HG03571 (cell line): ENCODE measurements around the gene CALR.
"Not testable (repeated sequence)": the region's sequence is repeated elsewhere in the genome, so short reads cannot be mapped to it uniquely, and the experiment has no call there.

Experiments used
- ATAC-seq: cut with Tn5 transposase; IDR thresholded peaks from one replicate; pipeline ENCODE4 v1.9.1; 2021; ENCODE audit not compliant: unreplicated experiment

CALR gene

DNA sequence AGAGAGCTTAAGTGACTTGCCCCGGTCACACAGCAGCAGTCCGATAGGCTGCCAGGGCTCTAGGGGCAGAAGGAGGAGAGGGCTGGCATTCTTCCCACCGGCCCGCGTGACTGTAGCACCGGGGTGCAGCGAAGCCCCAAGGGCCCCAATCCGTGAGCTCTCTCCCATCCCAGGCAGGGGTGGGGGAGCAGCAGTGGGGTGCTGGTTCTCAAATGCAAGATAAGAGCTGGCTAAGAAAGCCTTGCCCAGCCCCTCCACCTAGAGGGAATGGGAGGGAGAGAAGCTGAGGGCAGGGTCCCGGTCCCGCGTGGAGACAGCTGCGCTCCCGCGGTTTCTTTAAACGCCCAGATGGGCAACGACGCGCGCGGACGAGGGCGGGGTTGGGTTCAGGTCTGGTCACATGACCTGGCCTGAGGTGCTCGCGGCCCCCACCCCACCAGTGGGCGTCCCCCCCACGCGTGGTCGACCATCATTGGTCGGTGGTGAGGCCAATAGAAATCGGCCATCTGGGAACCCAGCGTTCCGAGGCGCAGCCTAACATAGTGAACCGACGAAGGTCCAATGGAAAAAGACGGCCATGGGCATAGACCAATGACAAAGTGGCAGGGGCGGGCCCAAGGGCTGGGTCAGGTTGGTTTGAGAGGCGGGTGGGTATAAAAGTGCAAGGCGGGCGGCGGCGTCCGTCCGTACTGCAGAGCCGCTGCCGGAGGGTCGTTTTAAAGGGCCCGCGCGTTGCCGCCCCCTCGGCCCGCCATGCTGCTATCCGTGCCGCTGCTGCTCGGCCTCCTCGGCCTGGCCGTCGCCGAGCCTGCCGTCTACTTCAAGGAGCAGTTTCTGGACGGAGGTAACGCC is at the start of gene CALR:
Gene CALR (plus strand): TSS at position 683 of the 852 bp plus-strand sequence. CDS start 71 bp downstream, at position 754.
- peak; percentile 70 for ATAC-seq

DNA sequence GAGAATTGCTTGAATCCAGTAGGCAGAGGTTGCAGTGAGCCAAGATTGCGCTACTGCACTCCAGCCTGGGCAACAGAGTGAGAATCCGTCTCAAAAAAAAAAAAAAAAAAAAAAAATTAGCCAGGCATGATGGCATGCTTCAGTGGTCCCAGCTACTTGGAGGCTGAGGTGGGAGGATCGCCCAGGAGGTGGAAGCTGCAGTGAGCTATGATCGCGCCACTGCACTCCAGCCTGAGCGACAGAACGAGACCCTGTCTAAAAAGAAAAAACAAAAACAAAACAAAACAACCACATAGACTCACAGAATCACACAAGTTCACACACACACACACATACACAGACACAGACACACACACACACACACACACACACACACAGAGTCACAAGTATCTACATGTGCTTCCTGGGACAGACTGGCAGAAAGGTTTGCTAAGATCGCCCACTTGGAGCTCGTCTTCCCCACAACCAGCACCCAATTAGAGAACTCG is 48.1 kb upstream of the CALR start:
- not testable (repeated sequence) for ATAC-seq

- ATAC-seq = peak; percentile 82
Measured at GRCh38 chr19:12890787-12891552, 47.4 kb upstream of the CALR start, which contains the start of gene GCDH. Gene GCDH (plus strand): TSS chr19:12891160. CDS start chr19:12891305, 145 bp downstream.

- no peak for ATAC-seq
Measured at GRCh38 chr19:12891553-12892021, 46.8 kb upstream of the CALR start.

- no peak for ATAC-seq
Measured at GRCh38 chr19:12893582-12893981, 44.8 kb upstream of the CALR start.

- no peak for ATAC-seq
Measured at GRCh38 chr19:12896460-12896859, 41.9 kb upstream of the CALR start.

GRCh38 chr19:12899891-12900518 is 38.4 kb upstream of the CALR start:
- ATAC-seq = peak; percentile 58

DNA sequence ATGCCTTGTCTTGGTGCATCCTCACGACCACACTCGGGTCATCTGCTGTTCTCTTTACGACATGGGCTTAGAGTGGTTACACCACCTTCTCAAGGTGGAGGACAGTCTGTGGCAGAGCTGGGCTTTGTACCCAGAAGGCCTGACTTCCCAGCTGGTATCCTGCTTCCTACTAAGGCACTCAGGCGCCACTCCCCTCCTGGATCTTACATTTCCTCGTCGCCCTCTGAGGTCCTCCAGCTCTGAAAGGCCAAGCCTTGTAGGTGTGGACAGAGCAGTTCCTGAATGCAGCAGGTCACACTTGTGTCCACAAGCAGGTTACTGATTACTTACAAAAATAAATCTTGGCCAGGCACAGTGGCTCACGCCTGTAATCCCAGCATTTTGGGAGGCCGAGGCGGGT is 31.2 kb upstream of the CALR start:
- ATAC-seq = no peak

GRCh38 chr19:12912571-12912970 is 25.8 kb upstream of the CALR start:
- no peak for ATAC-seq

DNA sequence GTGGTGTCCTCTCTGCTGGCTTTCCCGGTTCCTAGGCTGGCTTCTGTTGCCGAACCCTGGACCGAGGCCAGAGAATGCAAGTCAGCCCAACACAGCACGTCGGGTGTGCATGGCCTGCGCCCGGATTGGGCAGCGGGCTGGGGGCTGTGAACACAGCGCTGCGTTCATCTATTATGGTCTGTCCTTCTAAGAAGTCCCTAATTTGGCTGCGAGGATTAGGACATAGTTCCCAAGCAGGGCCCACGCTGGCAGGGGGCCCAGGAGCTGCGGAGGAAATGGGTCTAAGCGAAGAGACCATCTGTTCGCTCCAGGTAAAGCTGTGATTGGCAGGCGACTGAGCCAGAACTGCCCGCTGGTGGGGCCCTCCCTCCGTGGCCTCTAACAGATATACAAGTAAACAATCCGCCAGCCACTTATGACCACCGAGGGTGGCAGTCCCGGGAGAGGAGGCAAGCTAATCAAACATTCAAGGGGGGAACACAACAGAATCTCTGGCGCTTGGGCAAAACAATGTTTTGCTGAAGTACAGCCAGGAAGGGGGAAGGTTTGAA is 25.3 kb upstream of the CALR start:
- ATAC-seq = no peak

- no peak for ATAC-seq
Measured at GRCh38 chr19:12913851-12914690, 24.3 kb upstream of the CALR start.

GRCh38 chr19:12915860-12916259 is 22.5 kb upstream of the CALR start:
- ATAC-seq = not testable (repeated sequence)

- no peak for ATAC-seq
Measured at GRCh38 chr19:12918253-12918652, 20.2 kb upstream of the CALR start.

DNA sequence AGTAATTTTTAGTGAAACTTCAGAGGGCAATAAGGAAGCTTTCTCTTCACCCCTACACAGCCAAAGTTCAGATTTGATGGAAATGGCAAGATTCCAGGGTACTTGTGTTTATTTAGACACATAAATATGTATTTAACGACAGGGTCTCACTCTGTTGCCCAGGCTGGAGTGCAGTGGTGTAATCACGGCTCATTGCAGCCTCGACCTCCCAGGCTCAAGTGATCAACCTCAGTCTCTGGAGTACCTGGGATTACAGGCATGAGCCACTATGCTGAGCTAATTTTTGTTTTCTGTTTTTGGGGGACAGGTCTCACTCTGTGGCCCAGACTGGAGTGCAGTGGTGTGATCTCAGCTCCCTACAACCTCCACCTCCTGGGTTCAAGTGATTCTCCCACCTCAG is 17.4 kb upstream of the CALR start:
- no peak for ATAC-seq

GRCh38 chr19:12922959-12923358 is 15.4 kb upstream of the CALR start:
- ATAC-seq = no peak

GRCh38 chr19:12924621-12925310 is 13.6 kb upstream of the CALR start:
- ATAC-seq = no peak

- ATAC-seq = no peak
Measured at GRCh38 chr19:12930002-12930645, 8.3 kb upstream of the CALR start.

DNA sequence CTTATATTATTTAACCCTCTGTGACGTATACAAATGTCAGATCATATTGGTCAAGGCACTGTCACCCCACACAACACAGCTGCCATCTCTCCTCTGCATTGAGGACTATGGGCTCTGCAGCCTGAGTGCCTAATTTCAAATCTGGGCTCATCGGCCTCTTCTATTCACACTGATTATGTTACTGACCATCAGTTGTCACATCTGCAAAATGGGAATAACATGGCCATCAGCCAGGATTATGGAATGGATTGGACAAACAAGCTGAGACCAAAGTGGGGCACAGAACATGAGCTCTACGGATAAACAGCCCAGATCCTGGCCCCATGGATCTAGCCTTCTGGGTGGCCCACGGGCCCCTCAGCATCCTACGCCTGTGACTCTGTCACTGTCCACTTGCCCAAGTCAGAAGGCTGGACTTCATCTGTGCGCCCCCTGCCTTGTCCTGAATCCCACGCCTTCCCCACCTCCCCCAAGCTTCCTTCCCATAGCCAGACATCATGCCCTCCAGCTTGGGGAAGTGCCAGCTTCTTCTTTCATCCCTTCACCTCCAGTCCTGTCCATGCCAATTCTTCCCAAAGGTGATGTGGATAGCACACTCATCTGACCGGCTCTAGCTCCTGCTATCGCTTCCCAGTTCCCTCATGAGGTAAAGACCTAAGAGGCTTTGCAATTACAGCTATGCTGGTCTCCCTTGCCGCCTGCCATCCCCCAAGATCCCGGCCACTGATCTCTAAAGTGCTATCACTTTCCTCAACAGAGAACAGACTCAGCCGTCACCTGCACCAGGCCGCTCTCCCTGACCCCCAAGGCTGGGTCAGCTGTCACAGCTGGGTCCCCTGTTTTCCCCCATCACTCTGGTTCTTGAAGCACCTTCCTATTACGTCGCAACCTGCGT is 5.8 kb upstream of the CALR start:
- ATAC-seq = no peak
